ENCODE measurements around the gene PDE1C.

- TF ChIP-seq CTCF (conservative IDR thresholded peaks at IDR 0.05): no peak
- no peak for TF ChIP-seq ZFX (IDR thresholded peaks at IDR 0.05)
These were observed 147.4 kb downstream of the PDE1C start for GRCh38 chr7:31922848-31923247.
